Gastroesophageal sphincter (tissue), 3 donors: Measurements from ENCODE around the gene CEP120.
"Not testable (repeated sequence)": the region's sequence is repeated elsewhere in the genome, so short reads cannot be mapped to it uniquely, and the experiment has no call there.

ENCODE experiments used
- EP300 ChIP-seq: sonication (generic); formaldehyde crosslinking; IDR thresholded peaks from one replicate; pipeline ENCODE4 v1.6.1; 2017; ENCODE audit warnings: antibody characterized with exemption, mild to moderate bottlenecking
- POLR2A ChIP-seq, 2 donors: fragments of 450-650 bp; IDR thresholded peaks; one replicate each; pipeline ENCODE4 v1.6.1; 2017; ENCODE audit warnings: antibody characterized with exemption in 2 of 2, mild to moderate bottlenecking in 2 of 2, moderate library complexity in 1 of 2
- POLR2AphosphoS5 ChIP-seq: sonication (generic); formaldehyde crosslinking; IDR thresholded peaks from one replicate; pipeline ENCODE4 v1.6.1; 2017; ENCODE audit warnings: antibody characterized with exemption
- TF ChIP-seq, protein P1 (sequence below), 4 experiments: fragments of 200-600 bp in 2 of 4; fragments of 450-650 bp in 2 of 4; sonication (generic) in 1 of 4; IDR thresholded peaks; one replicate each; pipeline ENCODE4 v1.5.1; 2017 to 2019; ENCODE audit warnings: antibody characterized with exemption in 4 of 4, mild to moderate bottlenecking in 2 of 4, moderate library complexity in 2 of 4

DNA sequence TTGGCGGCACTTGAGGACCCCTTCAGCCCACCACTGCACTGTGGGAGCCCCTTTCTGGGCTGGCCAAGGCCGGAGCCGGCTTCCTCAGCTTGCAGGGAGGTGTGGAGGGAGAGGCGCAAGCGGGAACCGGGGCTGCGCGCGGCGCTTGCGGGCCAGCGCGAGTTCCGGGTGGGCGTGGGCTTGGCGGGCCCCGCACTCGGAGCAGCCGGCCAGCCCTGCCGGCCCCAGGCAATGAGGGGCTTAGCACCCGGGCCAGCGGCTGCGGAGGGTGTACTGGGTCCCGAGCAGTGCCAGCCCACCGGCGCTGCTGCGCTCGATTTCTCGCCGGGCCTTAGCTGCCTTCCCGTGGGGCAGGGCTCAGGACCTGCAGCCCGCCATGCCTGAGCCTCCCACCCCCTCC is 7.2 kb upstream of the CEP120 start:
- TF ChIP-seq, protein P1, sequence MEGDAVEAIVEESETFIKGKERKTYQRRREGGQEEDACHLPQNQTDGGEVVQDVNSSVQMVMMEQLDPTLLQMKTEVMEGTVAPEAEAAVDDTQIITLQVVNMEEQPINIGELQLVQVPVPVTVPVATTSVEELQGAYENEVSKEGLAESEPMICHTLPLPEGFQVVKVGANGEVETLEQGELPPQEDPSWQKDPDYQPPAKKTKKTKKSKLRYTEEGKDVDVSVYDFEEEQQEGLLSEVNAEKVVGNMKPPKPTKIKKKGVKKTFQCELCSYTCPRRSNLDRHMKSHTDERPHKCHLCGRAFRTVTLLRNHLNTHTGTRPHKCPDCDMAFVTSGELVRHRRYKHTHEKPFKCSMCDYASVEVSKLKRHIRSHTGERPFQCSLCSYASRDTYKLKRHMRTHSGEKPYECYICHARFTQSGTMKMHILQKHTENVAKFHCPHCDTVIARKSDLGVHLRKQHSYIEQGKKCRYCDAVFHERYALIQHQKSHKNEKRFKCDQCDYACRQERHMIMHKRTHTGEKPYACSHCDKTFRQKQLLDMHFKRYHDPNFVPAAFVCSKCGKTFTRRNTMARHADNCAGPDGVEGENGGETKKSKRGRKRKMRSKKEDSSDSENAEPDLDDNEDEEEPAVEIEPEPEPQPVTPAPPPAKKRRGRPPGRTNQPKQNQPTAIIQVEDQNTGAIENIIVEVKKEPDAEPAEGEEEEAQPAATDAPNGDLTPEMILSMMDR (IDR thresholded peaks at IDR 0.05): not testable (repeated sequence)
- not testable (repeated sequence) for TF ChIP-seq POLR2A (IDR thresholded peaks at IDR 0.05); POLR2AphosphoS5; EP300
